Eye (tissue), 1 donor: ENCODE results near the gene SOX15.
A peak's percentile ranks its signal among the peaks of the same experiment; 100 is the strongest.

ENCODE experiments used
- DNase-seq: peaks from one replicate; pipeline ENCODE4 v3.0.0-alpha.2; 2015

The SOX15 gene

DNA sequence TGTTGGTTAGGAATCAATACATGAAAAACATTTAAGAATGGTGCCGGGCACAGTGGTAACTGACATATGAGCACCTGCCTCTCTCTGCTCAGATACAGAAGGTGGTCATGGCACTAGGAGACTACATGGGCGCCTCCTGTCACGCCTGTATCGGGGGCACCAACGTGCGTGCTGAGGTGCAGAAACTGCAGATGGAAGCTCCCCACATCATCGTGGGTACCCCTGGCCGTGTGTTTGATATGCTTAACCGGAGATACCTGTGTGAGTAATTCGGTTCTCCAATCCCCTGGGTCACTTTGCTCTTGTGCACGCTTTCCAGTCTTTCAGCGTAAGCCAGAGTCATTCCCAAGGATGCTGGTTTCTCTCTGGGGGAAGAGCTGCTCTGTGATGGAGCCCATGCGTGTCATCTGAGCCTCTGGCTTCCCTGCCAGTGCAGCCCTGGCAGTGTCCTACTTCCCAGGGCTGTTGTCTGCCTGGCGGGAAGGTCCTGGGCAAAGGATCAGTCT is 13.4 kb downstream of the SOX15 start:
- no peak for DNase-seq

DNA sequence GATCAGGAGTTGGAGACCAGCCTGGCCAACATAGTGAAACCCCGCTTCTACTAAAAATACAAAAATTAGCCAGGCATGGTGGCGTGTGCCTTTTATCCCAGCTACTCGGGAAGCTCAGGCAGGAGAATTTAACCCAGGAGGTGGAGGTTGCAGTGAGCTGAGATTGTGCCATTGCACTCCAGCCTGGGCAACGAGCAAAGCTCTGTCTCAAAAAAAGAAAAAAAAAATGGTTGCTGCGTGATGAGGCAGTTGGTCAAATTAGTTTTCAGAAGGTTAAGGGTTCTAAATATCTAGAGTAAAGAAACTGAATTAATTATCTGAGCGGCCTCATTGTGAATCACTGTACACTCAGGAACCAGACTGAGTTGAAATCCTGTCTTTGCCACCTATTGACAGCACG is 13.9 kb downstream of the SOX15 start:
- no peak for DNase-seq

- DNase-seq = no peak
These were observed 14.4 kb downstream of the SOX15 start for GRCh38 chr17:7575481-7575883.

DNA sequence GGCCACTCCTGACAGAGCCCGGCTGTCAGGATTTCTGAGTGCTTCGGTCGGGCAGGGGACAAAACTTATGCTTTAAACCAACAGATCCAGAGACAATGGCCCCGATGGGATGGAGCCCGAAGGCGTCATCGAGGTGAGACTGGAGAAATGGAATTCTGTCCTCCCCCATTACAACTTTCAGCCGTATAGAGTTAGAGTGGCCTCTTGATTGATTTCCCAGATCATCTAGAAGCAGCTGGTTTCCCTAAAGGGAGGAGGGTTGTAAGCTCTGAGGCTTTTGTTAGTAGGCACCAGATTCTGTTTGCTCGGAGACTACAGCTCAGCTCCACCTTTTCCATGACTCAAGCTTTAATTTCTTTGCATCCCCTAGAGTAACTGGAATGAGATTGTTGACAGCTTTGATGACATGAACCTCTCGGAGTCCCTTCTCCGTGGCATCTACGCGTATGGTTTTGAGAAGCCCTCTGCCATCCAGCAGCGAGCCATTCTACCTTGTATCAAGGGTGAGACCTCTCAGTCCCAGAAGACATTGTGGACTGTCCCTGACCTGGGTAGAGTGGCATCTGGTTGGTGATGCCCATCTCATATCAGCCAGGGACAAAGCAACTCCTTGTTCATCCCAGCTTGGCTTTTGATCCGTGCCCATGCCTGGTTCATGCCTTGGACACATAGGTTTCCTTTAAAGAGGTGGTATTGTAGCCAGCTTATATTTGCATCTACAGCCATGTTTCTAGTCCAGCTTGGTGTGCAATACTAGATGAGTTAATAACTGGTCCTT is 15.5 kb downstream of the SOX15 start:
- no peak for DNase-seq

GRCh38 chr17:7573324-7574080 is 16.4 kb downstream of the SOX15 start:
- DNase-seq = peak; percentile 96

- peak; percentile 100 for DNase-seq
These were observed 17.1 kb downstream of the SOX15 start for GRCh38 chr17:7572588-7573323.

- no peak for DNase-seq
These were observed 17.6 kb downstream of the SOX15 start for GRCh38 chr17:7572338-7572587.

DNA sequence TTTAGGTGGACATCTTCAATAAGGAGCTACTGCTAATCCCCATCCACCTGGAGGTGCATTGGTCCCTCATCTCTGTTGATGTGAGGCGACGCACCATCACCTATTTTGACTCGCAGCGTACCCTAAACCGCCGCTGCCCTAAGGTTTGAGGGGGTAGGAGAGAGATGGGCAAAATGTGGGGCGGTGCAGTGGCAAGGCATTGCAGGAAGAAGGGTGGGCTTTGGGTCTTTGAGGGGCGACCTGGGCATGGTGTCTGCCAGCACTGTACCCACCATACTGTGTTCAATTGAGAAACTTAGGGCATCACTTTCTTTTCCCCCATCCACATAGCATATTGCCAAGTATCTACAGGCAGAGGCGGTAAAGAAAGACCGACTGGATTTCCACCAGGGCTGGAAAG is 19.5 kb downstream of the SOX15 start:
- no peak for DNase-seq

- DNase-seq = no peak
These were observed 20.3 kb downstream of the SOX15 start for GRCh38 chr17:7569571-7569970.

DNA sequence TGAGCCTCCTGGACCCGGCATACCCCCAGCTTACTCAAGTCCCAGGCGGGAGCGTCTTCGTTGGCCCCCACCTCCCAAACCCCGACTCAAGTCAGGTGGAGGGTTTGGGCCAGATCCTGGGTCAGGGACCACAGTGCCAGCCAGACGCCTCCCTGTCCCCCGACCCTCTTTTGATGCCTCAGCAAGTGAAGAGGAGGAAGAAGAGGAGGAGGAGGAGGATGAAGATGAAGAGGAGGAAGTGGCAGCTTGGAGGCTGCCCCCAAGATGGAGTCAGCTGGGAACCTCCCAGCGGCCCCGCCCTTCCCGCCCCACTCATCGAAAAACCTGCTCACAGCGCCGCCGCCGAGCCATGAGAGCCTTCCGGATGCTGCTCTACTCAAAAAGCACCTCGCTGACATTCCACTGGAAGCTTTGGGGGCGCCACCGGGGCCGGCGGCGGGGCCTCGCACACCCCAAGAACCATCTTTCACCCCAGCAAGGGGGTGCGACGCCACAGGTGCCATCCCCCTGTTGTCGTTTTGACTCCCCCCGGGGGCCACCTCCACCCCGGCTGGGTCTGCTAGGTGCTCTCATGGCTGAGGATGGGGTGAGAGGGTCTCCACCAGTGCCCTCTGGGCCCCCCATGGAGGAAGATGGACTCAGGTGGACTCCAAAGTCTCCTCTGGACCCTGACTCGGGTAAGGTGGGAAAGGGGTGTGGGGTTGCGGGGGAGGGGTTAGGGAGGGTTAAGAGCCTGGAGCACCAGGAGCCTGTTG is 26.6 kb downstream of the SOX15 start:
- DNase-seq = no peak

GRCh38 chr17:7562208-7562605 is 27.7 kb downstream of the SOX15 start:
- DNase-seq = no peak

DNA sequence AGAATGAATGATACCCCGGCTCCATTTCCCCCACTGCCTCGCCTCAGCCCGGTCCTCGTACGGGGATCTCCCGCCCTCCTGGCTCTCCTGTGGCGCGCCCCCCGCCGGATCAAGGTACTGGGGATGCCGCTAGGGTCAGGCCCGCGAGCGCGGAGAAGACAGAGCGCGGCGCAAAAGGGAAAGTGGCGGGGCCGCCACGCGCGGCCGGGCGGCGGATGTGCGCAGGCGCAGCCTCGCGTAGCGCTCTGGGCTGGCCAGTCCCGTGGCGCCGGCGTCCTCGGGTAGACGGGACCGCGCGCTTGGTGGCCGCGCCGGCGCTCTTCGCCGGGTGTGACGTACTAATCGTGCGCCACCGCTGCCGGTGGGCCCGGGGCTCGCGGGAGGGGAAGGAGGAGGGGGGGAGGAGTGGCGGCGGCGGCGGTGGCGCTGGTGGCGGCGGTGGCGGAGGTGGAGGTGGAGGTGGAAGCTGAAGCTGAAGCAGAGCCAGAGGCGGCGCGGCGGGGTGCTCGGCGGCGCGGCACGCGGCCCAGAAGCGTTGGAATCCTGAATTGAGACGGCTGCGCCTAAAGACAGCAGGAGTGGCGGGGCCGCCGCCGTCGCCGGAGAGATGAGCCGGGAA is 28.2 kb downstream of the SOX15 start, which contains the start of gene SENP3:
Gene SENP3 (plus strand): TSS at position 331 of the 619 bp plus-strand sequence. CDS start 1,158 bp downstream, outside the sequence.
- peak; percentile 96 for DNase-seq

GRCh38 chr17:7561028-7561575 is 28.8 kb downstream of the SOX15 start:
- DNase-seq = peak; percentile 97

- DNase-seq = peak; percentile 89
These were observed 29.5 kb downstream of the SOX15 start for GRCh38 chr17:7560172-7561027.

- no peak for DNase-seq
These were observed 30.3 kb downstream of the SOX15 start for GRCh38 chr17:7559320-7560171.

DNA sequence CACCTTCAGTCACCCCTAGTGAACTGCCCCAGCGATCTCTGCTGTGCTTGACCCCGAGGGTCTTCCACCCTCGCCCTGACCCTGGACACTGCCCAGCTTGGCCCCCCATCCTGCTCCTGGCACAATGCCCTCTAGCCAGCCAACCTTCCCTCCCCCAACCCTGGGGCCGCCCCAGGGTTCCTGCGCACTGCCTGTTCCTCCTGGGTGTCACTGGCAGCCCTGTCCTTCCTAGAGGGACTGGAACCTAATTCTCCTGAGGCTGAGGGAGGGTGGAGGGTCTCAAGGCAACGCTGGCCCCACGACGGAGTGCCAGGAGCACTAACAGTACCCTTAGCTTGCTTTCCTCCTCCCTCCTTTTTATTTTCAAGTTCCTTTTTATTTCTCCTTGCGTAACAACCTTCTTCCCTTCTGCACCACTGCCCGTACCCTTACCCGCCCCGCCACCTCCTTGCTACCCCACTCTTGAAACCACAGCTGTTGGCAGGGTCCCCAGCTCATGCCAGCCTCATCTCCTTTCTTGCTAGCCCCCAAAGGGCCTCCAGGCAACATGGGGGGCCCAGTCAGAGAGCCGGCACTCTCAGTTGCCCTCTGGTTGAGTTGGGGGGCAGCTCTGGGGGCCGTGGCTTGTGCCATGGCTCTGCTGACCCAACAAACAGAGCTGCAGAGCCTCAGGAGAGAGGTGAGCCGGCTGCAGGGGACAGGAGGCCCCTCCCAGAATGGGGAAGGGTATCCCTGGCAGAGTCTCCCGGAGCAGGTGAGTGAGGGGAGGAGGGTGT is 31.2 kb downstream of the SOX15 start, which contains the start of gene TNFSF13:
Gene TNFSF13 (plus strand): TSS at position 207 of the 776 bp plus-strand sequence. CDS start 290 bp downstream, at position 497.
- no peak for DNase-seq

DNA sequence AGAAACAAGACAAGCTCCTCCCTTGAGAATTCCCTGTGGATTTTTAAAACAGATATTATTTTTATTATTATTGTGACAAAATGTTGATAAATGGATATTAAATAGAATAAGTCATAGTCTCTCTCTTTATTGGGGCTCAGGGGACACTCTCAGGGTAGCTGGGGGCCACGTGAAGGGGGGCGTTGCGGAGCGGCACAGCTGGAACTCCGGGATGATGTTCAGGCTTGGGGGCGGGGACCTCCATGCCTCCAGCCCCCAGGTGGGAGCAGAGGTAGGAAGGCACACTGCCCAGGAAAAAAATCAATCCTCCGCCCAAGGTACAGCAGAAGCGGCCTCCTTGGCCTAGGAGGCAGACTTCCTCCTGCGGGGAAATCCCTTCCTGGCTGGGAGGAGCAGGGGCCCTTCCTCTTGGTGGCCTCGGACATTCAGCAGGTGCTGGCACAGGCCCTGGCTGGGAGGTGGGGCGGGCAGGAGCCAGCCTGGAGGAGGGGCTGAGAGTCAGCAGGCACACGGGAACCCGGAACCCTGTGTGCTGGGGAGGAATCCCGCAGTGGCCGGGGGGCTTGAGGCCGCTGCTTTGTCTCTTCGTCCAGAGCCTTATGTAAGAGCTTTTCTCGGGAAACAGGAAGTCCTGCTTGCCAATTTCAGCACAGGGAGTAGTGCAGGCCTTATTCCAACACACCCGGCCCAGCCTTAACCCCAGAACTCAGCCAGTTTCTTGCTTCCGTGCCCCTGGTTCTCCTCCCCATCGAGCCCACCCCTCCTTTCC is 31.9 kb downstream of the SOX15 start:
- peak; percentile 66 for DNase-seq

- DNase-seq = no peak
These were observed 32.6 kb downstream of the SOX15 start for GRCh38 chr17:7557147-7557764.
